Measurements from ENCODE around the gene RIMS3. TPM values are rescaled to one million over a fixed set of nuclear protein-coding genes. Genes with fewer than 3 reads are reported as not detected.

Gene RIMS3
- total and polyA plus RNA-seq, 9 donors = 1.3 to 12.6 (median 4.4) TPM

- Histone ChIP-seq H3K27me3 (no peaks in the 10 kb centered on the region), H3K27ac (no peak overlapping the region), H3K4me1 (ENCODE audit: insufficient read depth) (peaks cover 4% of the 10 kb centered on the region), H3K36me3 (no peaks in the 10 kb centered on the region), H3K4me3 (no peak overlapping the region), H3K9me3 (no peaks in the 10 kb centered on the region)
- 95 to 96% (median 95%) methylated on average over 25 of the region's 25 CpGs for WGBS, 3 donors
- DNase-seq = no peak
- TF ChIP-seq POLR2A (IDR thresholded peaks at IDR 0.05) (no peak), EP300 (IDR thresholded peaks at IDR 0.05) (no peak)
- TF ChIP-seq, protein P1, sequence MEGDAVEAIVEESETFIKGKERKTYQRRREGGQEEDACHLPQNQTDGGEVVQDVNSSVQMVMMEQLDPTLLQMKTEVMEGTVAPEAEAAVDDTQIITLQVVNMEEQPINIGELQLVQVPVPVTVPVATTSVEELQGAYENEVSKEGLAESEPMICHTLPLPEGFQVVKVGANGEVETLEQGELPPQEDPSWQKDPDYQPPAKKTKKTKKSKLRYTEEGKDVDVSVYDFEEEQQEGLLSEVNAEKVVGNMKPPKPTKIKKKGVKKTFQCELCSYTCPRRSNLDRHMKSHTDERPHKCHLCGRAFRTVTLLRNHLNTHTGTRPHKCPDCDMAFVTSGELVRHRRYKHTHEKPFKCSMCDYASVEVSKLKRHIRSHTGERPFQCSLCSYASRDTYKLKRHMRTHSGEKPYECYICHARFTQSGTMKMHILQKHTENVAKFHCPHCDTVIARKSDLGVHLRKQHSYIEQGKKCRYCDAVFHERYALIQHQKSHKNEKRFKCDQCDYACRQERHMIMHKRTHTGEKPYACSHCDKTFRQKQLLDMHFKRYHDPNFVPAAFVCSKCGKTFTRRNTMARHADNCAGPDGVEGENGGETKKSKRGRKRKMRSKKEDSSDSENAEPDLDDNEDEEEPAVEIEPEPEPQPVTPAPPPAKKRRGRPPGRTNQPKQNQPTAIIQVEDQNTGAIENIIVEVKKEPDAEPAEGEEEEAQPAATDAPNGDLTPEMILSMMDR (IDR thresholded peaks at IDR 0.05) = no peak
- intact Hi-C loops (cut with DNase I) = no loop called here
These were observed 29.6 kb downstream of the RIMS3 start for GRCh38 chr1:40635763-40636500.

GRCh38 chr1:40634901-40635655 lies 30.4 kb downstream of the RIMS3 start:
- intact Hi-C loops (cut with DNase I) = no loop called here
- Histone ChIP-seq H3K36me3 (no peaks in the 10 kb centered on the region), H3K4me3 (no peak overlapping the region), H3K27ac (no peak overlapping the region), H3K4me1 (ENCODE audit: insufficient read depth) (peaks cover 4% of the 10 kb centered on the region), H3K27me3 (no peaks in the 10 kb centered on the region), H3K9me3 (no peaks in the 10 kb centered on the region)
- 78 to 80% (median 78%) methylated on average over 6 of the region's 6 CpGs for WGBS, 3 donors
- DNase-seq = no peak
- TF ChIP-seq EP300 (IDR thresholded peaks at IDR 0.05) (no peak), POLR2A (IDR thresholded peaks at IDR 0.05) (no peak)
- TF ChIP-seq, protein P1 (IDR thresholded peaks at IDR 0.05) = no peak

DNA sequence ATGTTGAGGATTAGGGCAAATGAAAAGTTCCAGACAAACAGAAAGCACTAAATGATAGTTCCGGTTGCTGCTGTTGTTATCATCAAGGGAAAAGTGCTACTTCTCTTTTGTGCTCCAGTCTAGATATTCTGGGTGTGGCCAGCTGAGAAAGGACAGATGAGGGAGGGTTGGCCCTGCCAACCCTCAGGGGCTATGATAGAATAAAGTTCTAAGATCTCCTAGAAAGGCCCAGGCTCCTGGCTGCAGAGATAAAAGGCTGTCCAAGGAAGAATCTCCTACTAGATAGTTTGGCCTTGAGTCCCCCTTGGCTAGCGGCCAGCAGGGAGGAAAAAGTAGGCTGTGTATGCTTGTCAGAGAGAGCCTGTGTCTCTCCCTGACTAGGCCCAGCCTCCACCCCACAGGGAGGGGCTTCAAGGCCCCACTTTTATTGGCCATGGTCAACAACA lies 31.5 kb downstream of the RIMS3 start:
- TF ChIP-seq POLR2A (IDR thresholded peaks at IDR 0.05) = no peak
- TF ChIP-seq, protein P1 (IDR thresholded peaks at IDR 0.05) = no peak
- no peak for TF ChIP-seq EP300 (IDR thresholded peaks at IDR 0.05)
- intact Hi-C loops (cut with DNase I) = no loop called here
- no peak overlapping the region for H3K27ac ChIP-seq
- DNase-seq = peak; percentile 76 to 87 (median 81)
- H3K9me3 ChIP-seq = no peaks in the 10 kb centered on the region
- no peak overlapping the region for H3K4me3 ChIP-seq
- H3K36me3 ChIP-seq = no peaks in the 10 kb centered on the region
- H3K27me3 ChIP-seq = no peaks in the 10 kb centered on the region
- peaks cover 4% of the 10 kb centered on the region for H3K4me1 ChIP-seq (ENCODE audit: insufficient read depth)
- WGBS, 3 donors = 12 to 18% (median 14%) methylated on average over 2 of the region's 2 CpGs

DNA sequence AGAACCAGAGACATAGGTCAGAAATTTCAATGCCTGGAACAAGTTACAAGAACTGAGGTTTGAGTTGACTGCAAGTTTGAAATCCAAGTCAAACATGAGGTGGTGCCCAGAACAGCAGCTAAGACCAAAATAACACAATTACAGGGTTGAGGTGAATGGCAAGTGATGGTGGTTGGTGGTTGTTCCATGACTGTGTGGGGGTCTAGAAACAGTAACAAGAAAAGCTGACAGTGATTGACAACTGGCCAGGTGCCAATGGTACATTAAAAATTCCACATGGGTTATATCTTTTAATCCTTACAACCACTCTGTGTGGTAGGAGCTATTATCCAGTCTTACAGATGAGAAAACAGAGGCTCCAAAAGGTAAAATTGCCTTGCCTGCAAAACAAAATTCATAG lies 32.0 kb downstream of the RIMS3 start:
- Histone ChIP-seq H3K27me3 (no peaks in the 10 kb centered on the region), H3K4me3 (no peak overlapping the region), H3K4me1 (ENCODE audit: insufficient read depth) (peaks cover 4% of the 10 kb centered on the region), H3K36me3 (no peaks in the 10 kb centered on the region), H3K27ac (no peak overlapping the region), H3K9me3 (no peaks in the 10 kb centered on the region)
- TF ChIP-seq EP300 (IDR thresholded peaks at IDR 0.05) = no peak
- intact Hi-C loops (cut with DNase I) = no loop called here
- DNase-seq = no peak

Measured in ovary (tissue), 9 donors.